GM12864 (cell line): ENCODE measurements around the gene IL1RAPL2.

Source experiments
- DNase-seq: peaks from one replicate; pipeline ENCODE4 v3.0.0-alpha.2; 2011; ENCODE audit warnings: low read depth
- H3K4me3 ChIP-seq: 2 replicates; pipeline ENCODE4 v1.5.1; 2011; ENCODE audit warnings: mild to moderate bottlenecking, low read depth, low read length, control low read depth
- TF ChIP-seq, protein P1 (sequence below): IDR thresholded peaks from 2 replicates; pipeline ENCODE4 v1.5.1; 2011; ENCODE audit warnings: low read depth, mild to moderate bottlenecking, moderate library complexity, low read length, control low read depth, inconsistent platforms; ENCODE audit errors: missing control alignments

The IL1RAPL2 gene

DNA sequence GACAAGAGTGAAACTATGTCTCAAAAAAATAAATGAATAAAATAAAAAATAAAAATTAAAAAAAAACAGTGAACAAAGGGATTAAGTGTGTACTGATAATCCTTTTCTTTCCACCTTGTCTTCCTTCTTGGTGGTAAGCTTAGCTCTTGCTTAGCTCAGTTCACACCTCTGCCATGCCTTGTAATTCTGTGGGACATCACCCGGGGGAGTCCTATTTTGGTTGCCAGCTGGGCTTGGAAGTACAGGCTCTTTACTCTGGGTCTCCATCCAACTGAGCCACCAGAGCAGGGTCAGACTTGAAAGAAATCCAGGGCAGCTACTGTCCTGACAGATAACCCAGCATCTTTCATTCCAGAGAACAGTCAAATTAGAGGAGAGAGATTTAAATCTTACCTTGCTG, 858.7 kb downstream of the IL1RAPL2 start:
- H3K4me3 ChIP-seq, result no peak overlapping the region
- no peak for DNase-seq
- TF ChIP-seq, protein P1, sequence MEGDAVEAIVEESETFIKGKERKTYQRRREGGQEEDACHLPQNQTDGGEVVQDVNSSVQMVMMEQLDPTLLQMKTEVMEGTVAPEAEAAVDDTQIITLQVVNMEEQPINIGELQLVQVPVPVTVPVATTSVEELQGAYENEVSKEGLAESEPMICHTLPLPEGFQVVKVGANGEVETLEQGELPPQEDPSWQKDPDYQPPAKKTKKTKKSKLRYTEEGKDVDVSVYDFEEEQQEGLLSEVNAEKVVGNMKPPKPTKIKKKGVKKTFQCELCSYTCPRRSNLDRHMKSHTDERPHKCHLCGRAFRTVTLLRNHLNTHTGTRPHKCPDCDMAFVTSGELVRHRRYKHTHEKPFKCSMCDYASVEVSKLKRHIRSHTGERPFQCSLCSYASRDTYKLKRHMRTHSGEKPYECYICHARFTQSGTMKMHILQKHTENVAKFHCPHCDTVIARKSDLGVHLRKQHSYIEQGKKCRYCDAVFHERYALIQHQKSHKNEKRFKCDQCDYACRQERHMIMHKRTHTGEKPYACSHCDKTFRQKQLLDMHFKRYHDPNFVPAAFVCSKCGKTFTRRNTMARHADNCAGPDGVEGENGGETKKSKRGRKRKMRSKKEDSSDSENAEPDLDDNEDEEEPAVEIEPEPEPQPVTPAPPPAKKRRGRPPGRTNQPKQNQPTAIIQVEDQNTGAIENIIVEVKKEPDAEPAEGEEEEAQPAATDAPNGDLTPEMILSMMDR, result no peak

DNA sequence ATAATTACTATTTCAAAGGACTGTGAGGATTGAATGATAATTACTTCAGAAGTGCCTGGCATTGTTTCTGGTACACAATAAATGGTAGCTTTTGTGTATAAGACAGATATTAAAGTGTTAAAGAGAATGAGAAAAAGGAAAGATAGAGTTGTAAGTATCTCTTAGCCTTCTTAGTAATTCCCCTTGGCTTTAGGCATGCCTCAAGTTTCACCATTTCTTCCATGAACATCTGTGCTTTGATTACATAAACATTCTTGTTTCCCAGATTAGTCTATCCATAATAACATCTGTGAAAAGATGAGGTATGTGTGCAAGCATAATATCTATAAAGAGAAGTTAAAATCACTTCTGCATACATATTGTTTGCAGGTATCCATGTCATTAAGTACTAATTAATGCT, 885.4 kb downstream of the IL1RAPL2 start:
- no peak overlapping the region for H3K4me3 ChIP-seq
- TF ChIP-seq, protein P1, result no peak
- no peak for DNase-seq

DNA sequence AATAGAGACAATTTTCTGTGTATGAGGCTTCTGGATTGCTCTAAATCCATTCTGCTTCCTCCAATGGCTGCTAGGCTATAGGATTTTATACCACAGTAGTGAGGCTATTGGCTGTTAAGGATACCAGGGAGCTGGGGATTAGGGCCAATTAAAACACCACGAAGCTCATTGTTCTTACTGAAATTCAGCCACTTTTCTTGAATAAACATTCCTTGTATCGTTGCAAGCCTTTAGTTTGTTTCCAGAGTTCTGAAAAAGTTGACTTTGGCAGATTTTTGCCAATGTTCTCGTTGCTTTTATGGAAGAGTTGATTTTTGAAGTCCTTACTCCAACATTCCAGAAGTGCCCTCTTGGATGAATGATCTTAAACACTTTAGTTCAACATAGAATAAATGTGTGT, 892.8 kb downstream of the IL1RAPL2 start:
- H3K4me3 ChIP-seq, result no peak overlapping the region
- TF ChIP-seq, protein P1, result no peak
- no peak for DNase-seq

DNA sequence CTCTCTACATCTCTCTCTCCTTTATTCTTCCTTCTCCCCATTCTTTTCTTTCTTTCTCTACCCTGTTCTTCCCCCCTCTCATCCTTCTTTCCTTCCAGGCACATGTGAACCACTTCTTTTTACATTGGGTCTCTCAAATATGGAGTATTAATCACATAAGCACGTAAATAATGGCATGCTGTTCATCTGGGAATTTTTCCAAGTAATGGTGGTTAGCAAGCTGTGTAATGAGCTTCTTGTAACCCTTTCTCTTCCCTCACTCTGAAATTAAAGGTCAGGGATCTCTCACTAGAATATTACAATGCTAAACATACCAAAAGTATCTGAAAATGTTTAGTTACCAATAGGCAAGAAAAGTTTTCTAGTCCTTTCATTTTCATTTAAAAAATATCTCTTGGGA, 894.4 kb downstream of the IL1RAPL2 start:
- H3K4me3 ChIP-seq, result no peak overlapping the region
- DNase-seq, result no peak
- TF ChIP-seq, protein P1, result no peak

DNA sequence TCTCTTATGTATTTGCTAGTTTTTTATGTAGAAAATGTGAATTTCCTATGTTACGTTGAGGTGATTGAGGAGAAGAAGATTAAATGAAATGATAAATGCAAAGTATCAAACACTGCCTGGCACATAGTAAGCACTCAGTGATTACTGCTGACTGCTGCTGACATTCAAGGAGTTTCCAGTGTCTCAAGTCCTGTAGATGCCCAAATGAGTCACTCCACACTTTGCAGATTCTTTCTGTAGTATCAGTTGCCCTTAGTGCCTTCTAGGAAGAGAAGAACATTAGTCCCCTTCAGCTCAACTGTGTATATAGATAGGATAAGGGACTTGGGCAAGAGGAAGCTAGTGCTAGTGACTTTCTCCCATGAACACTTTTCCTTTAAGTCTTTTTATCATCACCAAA, 895.0 kb downstream of the IL1RAPL2 start:
- TF ChIP-seq, protein P1, result no peak
- no peak for DNase-seq
- no peak overlapping the region for H3K4me3 ChIP-seq

DNA sequence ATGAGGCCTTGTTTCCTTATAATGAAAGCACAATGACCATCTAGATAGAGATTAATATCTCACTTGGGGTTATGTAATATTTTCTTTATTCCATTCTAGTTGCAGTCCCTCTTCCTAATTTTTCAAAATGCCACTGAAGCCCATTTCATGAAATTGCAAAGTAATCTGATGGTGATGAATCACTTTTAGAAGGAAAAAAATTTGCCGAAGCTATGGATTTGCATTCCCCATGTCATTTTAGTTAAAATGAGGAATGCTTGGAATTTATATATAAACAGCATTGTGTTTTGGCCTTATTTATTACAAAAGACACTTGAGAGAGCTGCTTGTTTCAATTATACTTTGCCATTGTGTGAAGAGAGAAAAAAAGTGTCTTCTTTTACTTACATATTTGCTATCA, 896.2 kb downstream of the IL1RAPL2 start:
- DNase-seq, result no peak
- TF ChIP-seq, protein P1, result no peak
- H3K4me3 ChIP-seq, result no peak overlapping the region

DNA sequence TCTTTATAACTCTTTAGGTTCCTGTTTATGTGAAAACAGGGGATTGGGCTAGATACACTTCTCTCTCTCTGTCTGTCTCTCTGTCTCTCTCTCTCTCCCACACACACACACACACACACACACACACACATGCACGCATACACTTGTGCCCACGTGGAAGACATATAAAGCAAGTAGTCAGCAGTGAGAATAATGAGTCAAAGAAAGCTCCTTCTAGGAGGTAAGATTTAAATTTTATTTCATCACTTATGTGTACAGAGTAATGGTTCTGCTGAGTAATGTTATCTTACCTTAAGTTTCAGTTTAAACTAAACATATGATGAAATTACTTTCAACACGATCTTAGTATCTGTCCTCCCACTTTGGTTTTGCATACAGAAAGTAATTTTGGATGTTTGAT, 897.5 kb downstream of the IL1RAPL2 start:
- DNase-seq, result no peak
- H3K4me3 ChIP-seq, result no peak overlapping the region
- TF ChIP-seq, protein P1, result no peak
